ENCODE measurements around the gene FAM181A. TPM values are rescaled to one million over a fixed set of nuclear protein-coding genes. Genes with fewer than 3 reads are reported as not detected.

FAM181A gene
- total and polyA plus RNA-seq, 2 experiments from 2014 or later, result not detected

DNA sequence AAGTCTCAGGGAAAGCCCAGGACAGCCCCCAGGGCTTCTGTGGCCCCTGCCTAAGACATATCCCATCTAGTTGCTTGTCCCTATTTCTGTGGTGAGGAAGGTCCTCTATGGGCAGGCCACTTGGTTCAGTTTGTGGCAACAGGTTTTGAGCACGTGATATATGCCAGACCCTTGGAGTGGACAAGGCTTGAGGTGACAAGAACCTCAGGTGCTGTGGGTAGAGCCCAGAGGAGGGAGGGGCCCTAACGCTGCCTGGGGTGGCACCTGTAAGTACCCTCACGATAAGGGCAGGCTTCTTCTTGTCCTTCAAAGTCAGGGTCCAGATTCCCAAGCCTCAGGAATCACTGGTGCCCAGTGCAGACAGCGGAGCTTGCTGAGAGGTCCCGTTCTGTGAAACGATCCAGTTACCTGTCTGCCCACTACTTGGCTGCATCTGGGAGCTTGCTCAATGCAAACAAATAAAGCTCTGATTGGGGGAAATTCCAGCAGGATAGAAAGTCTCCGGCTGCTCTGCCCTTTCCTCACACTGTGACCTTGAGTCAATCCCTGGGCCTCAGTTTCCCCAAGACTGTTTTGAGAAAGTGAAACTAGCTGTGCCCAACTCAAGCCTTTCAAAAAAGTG lies 47.7 kb upstream of the FAM181A start (continued):
- TF ChIP-seq, protein P1, sequence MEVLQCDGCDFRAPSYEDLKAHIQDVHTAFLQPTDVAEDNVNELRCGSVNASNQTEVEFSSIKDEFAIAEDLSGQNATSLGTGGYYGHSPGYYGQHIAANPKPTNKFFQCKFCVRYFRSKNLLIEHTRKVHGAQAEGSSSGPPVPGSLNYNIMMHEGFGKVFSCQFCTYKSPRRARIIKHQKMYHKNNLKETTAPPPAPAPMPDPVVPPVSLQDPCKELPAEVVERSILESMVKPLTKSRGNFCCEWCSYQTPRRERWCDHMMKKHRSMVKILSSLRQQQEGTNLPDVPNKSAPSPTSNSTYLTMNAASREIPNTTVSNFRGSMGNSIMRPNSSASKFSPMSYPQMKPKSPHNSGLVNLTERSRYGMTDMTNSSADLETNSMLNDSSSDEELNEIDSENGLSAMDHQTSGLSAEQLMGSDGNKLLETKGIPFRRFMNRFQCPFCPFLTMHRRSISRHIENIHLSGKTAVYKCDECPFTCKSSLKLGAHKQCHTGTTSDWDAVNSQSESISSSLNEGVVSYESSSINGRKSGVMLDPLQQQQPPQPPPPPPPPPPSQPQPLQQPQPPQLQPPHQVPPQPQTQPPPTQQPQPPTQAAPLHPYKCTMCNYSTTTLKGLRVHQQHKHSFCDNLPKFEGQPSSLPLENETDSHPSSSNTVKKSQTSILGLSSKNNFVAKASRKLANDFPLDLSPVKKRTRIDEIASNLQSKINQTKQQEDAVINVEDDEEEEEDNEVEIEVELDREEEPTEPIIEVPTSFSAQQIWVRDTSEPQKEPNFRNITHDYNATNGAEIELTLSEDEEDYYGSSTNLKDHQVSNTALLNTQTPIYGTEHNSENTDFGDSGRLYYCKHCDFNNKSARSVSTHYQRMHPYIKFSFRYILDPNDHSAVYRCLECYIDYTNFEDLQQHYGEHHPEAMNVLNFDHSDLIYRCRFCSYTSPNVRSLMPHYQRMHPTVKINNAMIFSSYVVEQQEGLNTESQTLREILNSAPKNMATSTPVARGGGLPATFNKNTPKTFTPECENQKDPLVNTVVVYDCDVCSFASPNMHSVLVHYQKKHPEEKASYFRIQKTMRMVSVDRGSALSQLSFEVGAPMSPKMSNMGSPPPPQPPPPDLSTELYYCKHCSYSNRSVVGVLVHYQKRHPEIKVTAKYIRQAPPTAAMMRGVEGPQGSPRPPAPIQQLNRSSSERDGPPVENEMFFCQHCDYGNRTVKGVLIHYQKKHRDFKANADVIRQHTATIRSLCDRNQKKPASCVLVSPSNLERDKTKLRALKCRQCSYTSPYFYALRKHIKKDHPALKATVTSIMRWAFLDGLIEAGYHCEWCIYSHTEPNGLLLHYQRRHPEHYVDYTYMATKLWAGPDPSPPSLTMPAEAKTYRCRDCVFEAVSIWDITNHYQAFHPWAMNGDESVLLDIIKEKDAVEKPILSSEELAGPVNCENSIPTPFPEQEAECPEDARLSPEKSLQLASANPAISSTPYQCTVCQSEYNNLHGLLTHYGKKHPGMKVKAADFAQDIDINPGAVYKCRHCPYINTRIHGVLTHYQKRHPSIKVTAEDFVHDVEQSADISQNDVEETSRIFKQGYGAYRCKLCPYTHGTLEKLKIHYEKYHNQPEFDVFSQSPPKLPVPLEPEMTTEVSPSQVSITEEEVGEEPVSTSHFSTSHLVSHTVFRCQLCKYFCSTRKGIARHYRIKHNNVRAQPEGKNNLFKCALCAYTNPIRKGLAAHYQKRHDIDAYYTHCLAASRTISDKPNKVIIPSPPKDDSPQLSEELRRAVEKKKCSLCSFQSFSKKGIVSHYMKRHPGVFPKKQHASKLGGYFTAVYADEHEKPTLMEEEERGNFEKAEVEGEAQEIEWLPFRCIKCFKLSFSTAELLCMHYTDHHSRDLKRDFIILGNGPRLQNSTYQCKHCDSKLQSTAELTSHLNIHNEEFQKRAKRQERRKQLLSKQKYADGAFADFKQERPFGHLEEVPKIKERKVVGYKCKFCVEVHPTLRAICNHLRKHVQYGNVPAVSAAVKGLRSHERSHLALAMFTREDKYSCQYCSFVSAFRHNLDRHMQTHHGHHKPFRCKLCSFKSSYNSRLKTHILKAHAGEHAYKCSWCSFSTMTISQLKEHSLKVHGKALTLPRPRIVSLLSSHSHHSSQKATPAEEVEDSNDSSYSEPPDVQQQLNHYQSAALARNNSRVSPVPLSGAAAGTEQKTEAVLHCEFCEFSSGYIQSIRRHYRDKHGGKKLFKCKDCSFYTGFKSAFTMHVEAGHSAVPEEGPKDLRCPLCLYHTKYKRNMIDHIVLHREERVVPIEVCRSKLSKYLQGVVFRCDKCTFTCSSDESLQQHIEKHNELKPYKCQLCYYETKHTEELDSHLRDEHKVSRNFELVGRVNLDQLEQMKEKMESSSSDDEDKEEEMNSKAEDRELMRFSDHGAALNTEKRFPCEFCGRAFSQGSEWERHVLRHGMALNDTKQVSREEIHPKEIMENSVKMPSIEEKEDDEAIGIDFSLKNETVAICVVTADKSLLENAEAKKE (CRISPR knock-in tag; IDR thresholded peaks at IDR 0.05), result no peak

DNA sequence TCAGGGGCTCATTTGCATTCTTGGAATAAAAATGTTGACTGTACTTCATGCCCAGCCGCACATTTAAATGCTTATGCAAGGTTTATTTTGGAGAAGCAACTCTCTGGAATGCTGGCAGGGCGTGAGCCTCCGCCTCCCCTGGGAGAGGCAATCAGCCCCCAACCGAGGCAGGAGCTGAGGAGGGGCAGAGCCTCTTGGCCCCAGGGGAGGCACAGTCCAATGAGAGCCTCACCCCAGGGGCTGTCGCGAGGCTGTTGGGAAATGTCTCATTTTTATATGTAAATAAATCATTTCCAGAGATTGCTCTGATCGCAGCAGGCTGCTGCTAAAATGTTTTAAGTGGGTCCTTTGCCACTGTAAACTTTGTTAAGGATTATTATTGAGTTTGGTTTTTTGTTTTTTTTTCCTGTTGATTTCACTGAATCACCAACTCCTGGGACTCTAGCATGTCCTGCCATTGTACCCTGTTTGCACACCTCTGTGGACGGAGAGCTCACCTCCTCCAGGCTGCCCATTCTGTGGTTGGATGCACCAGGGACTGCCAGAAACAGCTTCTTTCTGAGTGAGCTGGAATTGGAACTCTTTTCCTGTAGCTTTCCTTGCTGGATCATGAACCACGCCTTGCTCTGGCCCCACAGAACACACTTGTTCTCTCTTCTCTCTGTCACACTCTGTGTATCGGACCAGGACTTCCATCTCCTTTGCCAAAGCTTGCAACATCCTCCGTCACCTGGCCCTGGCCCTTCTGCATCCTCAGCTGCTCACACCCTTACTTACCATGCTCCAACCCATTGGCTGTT lies 46.9 kb upstream of the FAM181A start:
- H4K20me1 ChIP-seq (replicated peaks; ENCODE audit: insufficient read depth), result no peaks in the 10 kb centered on the region
- H3K9me3 Mint-ChIP-seq, result peaks cover 18% of the 10 kb centered on the region
- H3K4me1 ChIP-seq (ENCODE audit: insufficient read depth), result peaks cover 15% of the 10 kb centered on the region
- no peaks in the 10 kb centered on the region for H3K36me3 ChIP-seq (ENCODE audit: insufficient read depth)
- H3K27me3 Mint-ChIP-seq (ENCODE audit: insufficient read depth, low read depth, poor library complexity), result peaks cover 3% of the 10 kb centered on the region
- no peak overlapping the region for H3K27ac ChIP-seq (ENCODE audit: low read depth)
- H3K79me2 ChIP-seq (replicated peaks; ENCODE audit: insufficient read depth), result no peaks in the 10 kb centered on the region
- DNase-seq (ENCODE audit: low spot score) (peak; percentile 28), ATAC-seq (peak; percentile 86)
- no peak overlapping the region; the same call in 1 of the 3 replicates for H3K4me3 Mint-ChIP-seq
- H3K9me2 ChIP-seq (ENCODE audit: insufficient read depth), result peaks cover 4% of the 10 kb centered on the region
- H3K36me3 Mint-ChIP-seq (ENCODE audit: low read depth), result peaks cover 9% of the 10 kb centered on the region
- H3F3A ChIP-seq (replicated peaks; ENCODE audit: low read depth), result no peaks in the 10 kb centered on the region
- no peak overlapping the region for H3K4me3 ChIP-seq
- H3K4me2 ChIP-seq, result no peak overlapping the region
- H3K27me3 ChIP-seq (ENCODE audit: insufficient read depth), result no peaks in the 10 kb centered on the region
- peak overlapping the region; percentile 53 for H2AFZ ChIP-seq
- H3K27ac Mint-ChIP-seq, result peak overlapping the region; percentile 51; the same call in 1 of the 2 replicates
- H3K4me1 Mint-ChIP-seq, result peaks cover 7% of the 10 kb centered on the region
- TF ChIP-seq ZNF114 (CRISPR knock-in tag; IDR thresholded peaks at IDR 0.05) (no peak), ZNF331 (CRISPR knock-in tag; IDR thresholded peaks at IDR 0.05; ENCODE audit: low read depth) (no peak), CREB1 (CRISPR knock-in tag; IDR thresholded peaks at IDR 0.05; ENCODE audit: low read depth) (no peak), NANOG (IDR thresholded peaks at IDR 0.05; ENCODE audit: borderline replicate concordance) (no peak)
- TF ChIP-seq, protein P1 (CRISPR knock-in tag; IDR thresholded peaks at IDR 0.05), result no peak
- TF ChIP-seq, protein P2, sequence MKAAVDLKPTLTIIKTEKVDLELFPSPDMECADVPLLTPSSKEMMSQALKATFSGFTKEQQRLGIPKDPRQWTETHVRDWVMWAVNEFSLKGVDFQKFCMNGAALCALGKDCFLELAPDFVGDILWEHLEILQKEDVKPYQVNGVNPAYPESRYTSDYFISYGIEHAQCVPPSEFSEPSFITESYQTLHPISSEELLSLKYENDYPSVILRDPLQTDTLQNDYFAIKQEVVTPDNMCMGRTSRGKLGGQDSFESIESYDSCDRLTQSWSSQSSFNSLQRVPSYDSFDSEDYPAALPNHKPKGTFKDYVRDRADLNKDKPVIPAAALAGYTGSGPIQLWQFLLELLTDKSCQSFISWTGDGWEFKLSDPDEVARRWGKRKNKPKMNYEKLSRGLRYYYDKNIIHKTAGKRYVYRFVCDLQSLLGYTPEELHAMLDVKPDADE (IDR thresholded peaks at IDR 0.05), result no peak
